ENCODE results near the gene KIF1A. TPM values are rescaled to one million over a fixed set of nuclear protein-coding genes. Genes with fewer than 3 reads are reported as not detected.

The KIF1A gene
- total and polyA plus RNA-seq, 8 donors = 32.4 to 76.0 (median 62.1) TPM

GRCh38 chr2:240820607-240821428, 799 bp upstream of the KIF1A start:
- Histone ChIP-seq H3K36me3 (no peaks in the 10 kb centered on the region), H3K9me3 (no peaks in the 10 kb centered on the region), H3K27ac (peak overlapping the region in 1 of 4 donors; percentile 22), H3K4me1 (peaks cover 0 to 4% (median 0%) of the 10 kb centered on the region in 3 donors), H3K4me3 (peak overlapping the region in 3 of 4 donors; percentile 45 to 72 (median 67)), H3K27me3 (peaks cover 0 to 2% (median 0%) of the 10 kb centered on the region in 4 donors)
- DNase-seq = peak in 4 of 6 donors; percentile 41 to 81 (median 64)
- FAIRE-seq = no peak
- WGBS, 2 donors = 3% methylated on average over 33 to 64 of the region's 64 CpGs
- intact Hi-C loops (cut with DNase I) = no loop called here
- peak; percentile 19 to 45 (median 26) for ATAC-seq
- no peak for TF ChIP-seq CTCF (IDR thresholded peaks at IDR 0.05)

- no peaks in the 10 kb centered on the region for H3K36me3 ChIP-seq
- no peaks in the 10 kb centered on the region for H3K9me3 ChIP-seq
- intact Hi-C loops (cut with DNase I) = no loop called here
- no peak for TF ChIP-seq CTCF (IDR thresholded peaks at IDR 0.05)
- no peaks in the 10 kb centered on the region for H3K27me3 ChIP-seq
- peak overlapping the region; percentile 58 to 74 (median 65) for H3K27ac ChIP-seq
- WGBS, 2 donors = 1 to 2% methylated on average over 36 to 80 of the region's 81 CpGs
- ATAC-seq (peak; percentile 73 to 83 (median 74)), DNase-seq (peak; percentile 68 to 88 (median 83)), FAIRE-seq (no peak)
- peak overlapping the region; percentile 42 to 72 (median 56) for H3K4me3 ChIP-seq
- H3K4me1 ChIP-seq = peaks cover 0 to 4% (median 0%) of the 10 kb centered on the region in 3 donors
These were observed 727 bp downstream of the KIF1A start for GRCh38 chr2:240819126-240819857.

GRCh38 chr2:240818293-240819125, 1.5 kb downstream of the KIF1A start:
- intact Hi-C loops (cut with DNase I) = no loop called here
- DNase-seq (peak in 4 of 6 donors; percentile 46 to 85 (median 66)), FAIRE-seq (no peak), ATAC-seq (peak; percentile 32 to 47 (median 41))
- WGBS, 2 donors = 19 to 21% methylated on average over 45 to 48 of the region's 48 CpGs
- Histone ChIP-seq H3K4me1 (peaks cover 0 to 4% (median 0%) of the 10 kb centered on the region in 3 donors), H3K4me3 (peak overlapping the region; percentile 42 to 72 (median 56)), H3K27me3 (no peaks in the 10 kb centered on the region), H3K9me3 (no peaks in the 10 kb centered on the region), H3K27ac (peak overlapping the region; percentile 58 to 74 (median 65)), H3K36me3 (no peaks in the 10 kb centered on the region)
- TF ChIP-seq CTCF (IDR thresholded peaks at IDR 0.05) = no peak

GRCh38 chr2:240817496-240818292, 2.3 kb downstream of the KIF1A start:
- Histone ChIP-seq H3K27ac (no peak overlapping the region), H3K9me3 (no peaks in the 10 kb centered on the region), H3K36me3 (no peaks in the 10 kb centered on the region), H3K4me3 (peak overlapping the region in 2 of 4 donors; percentile 67 to 72), H3K27me3 (no peaks in the 10 kb centered on the region), H3K4me1 (peaks cover 0 to 4% (median 0%) of the 10 kb centered on the region in 3 donors)
- DNase-seq (peak in 4 of 6 donors; percentile 19 to 78 (median 51)), ATAC-seq (no peak), FAIRE-seq (no peak)
- intact Hi-C loops (cut with DNase I) = no loop called here
- TF ChIP-seq CTCF (IDR thresholded peaks at IDR 0.05) = no peak
- 64 to 85% methylated on average over 17 to 19 of the region's 19 CpGs for WGBS, 2 donors
